HG03159 (cell line): ENCODE measurements around the gene RFX2.
"Not testable (repeated sequence)": the region's sequence is repeated elsewhere in the genome, so short reads cannot be mapped to it uniquely, and the experiment has no call there.

Experiments used
- ATAC-seq: cut with Tn5 transposase; IDR thresholded peaks from one replicate; pipeline ENCODE4 v1.9.1; 2021; ENCODE audit warnings: mild to moderate bottlenecking, moderate library complexity; ENCODE audit not compliant: unreplicated experiment

Gene RFX2

DNA sequence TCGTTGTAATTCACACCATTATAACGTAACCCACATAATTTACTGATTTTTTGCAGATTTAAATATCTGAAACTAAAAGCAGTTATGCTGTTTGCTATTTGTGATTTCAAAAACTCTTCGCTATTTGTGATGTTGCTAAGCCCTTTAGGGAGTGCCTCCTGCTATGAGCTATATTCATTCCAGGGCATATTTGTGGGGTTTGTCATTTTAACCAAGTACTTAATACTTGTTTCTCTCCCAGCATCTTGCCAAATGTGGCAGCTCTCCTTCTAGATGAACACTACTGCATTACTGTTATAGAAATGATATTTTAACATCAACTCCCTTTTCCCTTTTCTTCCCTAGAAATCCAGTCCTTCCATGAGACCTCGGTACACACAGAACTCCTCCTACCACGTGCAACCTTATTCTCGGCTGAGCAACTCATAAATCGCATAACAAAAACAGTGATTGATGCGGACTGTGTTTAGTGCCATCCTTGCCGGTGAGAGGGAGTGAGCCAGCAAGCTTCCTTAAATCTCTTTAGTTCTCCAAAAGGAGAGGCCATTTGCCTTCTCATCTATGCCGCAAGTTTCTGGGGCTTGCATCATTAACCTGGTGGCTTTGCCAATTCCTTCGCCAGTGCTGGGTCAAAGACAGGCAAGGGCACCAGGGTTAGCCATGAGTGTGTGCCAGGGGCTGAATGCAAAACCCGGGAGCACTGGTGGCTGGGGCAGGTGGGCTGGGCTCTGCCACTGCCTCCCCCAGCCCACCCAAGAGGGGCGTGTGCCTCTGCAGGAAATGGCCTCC is 33.4 kb downstream of the RFX2 start:
- no peak for ATAC-seq

DNA sequence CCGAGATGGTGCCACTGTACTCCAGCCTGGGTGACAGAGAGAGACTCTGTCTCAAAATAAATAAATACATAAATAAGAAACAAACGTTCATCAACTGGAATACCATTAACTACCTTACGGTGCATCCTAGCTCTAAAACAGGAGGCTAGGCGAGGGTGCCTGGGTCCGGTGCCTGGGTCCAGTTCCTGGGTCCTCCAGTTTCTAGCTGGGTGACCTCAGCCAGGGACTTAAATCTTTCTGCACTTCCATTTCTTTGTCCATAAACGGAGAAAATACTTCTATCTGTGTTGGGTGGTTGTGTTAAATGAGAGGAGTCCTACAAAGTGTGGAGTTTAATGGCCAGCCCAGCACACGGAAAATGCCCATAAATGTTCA is 34.0 kb downstream of the RFX2 start:
- ATAC-seq = no peak

DNA sequence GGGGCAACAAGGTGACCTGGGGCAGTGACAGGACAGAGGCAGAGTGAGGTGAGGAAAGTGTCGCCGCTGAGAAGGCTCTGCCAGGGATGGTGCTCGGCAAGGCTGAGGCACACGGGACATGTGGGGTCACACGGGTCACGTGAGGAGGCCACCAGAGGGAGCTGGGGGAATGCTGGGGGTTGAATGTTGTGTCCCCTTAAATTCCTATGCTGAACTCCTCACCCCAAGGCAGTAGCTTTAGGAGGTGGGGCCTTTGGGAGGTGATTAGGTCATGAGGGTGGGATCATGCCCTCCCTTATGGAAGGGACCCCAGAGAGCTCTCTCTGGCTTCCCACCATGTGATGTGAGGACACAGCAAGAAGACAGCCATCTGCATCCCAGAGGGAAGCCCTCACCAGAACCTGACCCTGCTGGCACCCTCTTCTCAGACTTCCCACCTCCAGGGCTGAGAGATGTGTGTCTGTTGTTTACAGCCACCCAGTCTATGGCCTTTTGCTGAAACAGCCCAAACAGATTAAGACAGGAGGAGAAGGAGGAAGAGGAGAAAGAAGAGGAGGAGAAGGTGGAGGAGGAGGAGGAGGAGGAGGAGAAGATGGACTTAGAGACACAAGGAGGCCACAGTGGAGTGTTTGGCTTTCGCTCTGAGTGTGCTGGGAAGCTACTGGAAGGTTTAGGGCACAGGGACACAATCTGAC is 35.4 kb downstream of the RFX2 start:
- ATAC-seq = no peak

DNA sequence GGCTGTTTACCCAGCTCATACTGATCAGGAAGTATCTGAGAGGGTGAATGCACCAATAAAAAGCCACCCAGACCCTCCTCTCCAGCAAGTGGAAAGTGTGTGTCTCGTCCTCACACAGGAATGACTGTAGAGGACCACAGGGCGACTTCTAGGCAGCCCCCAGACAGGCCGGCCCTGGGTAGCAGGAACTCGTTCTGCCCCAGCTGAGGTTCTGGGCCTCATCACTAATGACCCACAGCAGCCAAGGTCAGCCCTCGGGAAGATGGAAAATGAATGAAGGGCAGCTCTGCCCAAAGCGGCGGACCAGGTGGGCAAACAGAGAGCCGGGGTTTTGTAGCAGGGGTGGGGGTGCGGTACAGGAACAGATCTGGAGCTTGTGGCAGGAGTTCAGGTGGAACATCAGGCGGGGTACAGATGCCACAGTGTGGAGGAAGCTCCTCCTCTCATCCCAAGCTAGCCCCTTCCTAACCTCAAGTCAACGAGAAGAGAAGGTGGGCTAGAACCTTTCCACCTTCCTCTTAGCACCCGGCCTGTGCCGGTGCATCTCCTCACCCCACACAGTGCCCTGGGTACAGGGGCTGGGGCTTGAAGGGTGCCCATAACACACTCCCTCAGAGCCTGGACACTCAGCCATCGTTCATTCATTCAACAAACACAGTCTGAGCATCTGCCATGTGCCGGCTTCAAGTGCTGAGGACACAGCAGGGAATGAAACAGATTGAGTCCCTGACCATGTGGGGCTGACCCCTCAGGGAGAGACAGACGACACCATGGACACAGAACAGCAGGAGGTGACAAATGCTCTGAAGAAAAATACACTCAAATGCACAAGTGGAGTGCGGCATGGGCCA is 36.2 kb downstream of the RFX2 start:
- ATAC-seq = no peak

DNA sequence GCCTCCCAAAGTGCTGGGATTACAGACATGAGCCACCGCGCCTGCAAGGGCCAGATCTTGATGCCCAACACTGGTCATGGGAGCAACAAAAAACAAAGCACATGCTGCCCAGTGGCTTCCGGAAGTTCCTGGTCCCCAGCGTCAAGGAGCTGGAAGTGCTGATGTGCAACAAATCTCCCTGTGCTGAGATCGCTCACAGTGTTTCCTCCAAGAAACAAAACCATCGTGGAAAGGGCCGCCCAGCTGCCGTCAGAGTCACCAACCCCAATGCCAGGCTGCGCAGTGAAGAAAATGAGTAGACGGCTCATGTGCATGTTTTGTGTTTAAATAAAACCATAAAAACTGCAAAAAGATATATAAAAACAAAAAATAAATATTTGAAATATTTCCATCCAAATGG is 37.1 kb downstream of the RFX2 start:
- not testable (repeated sequence) for ATAC-seq

DNA sequence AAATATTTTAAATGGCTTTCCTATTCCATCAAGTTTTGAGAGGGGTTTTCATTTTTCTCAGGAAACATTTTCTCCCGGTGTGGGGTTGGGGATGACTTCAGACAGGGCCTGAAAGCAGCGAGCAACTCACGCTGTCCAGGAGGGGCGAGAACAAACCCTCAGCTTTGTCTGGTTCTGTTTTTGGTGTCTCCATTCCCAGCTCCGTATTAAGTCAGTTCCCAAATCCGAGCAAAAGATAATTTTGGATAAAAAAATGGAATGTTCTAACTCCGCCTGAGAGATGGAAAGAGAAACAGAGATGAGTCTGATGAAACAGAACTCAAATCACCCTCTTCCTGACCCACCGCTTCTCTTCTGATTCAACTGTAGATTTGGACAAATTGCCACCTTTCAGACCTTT is 38.4 kb downstream of the RFX2 start:
- no peak for ATAC-seq

DNA sequence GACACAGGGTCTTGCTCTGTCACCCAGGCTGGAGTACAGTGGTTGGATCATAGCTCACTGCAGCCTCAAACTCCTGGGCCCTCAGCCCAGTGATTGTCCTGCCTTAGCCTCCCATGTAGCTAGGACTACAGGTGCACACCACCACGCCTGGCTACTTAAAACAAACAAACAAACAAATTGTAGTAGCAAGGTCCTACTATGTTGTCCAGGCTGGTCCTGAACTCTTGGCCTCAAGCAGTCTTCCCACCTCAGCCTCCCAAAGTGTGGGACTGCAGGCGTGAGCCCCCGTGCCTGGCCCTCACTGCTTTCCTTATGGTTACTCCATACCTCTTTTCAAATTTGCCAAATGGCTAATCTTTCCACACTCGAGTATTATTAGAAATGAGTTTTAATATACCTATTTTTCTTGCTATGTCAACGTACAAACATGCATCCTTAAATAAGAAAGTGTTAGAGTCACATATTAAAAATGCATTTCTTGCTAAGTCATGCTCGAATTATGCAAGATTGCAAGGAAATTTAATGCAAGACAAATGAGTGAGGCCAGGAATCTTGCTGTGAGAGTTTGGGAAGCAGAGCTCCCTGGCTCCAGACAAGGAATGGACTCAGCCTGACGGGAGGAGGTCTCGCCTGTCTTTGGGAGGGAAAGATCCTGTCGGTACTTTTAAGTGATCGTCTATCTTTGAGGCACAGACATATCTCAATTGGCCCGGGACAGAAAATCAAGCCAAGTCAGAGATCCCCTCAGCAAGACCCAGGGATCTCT is 39.4 kb downstream of the RFX2 start:
- no peak for ATAC-seq

DNA sequence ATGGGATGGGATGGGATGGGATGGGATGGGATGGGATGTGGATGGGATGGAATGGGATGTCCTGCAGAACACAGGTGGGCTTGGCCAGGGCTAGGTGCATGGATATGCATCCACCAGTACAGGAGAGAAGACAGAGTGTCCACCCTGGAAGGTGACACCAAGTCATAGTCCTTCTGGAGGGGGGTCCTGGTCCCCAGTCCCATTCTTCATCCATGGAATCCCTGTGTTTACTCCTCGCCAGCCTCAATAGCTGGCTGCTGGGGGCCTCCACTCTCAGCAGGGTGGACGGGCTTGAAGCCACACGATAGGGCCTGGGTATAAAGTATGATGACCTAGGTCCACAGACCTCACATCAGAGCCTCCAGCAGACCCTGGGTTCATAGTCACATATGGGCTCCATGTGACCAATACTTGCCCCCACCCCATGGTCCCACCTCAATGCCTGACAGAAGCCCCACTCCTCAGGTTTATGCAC is 40.1 kb downstream of the RFX2 start:
- ATAC-seq = no peak

DNA sequence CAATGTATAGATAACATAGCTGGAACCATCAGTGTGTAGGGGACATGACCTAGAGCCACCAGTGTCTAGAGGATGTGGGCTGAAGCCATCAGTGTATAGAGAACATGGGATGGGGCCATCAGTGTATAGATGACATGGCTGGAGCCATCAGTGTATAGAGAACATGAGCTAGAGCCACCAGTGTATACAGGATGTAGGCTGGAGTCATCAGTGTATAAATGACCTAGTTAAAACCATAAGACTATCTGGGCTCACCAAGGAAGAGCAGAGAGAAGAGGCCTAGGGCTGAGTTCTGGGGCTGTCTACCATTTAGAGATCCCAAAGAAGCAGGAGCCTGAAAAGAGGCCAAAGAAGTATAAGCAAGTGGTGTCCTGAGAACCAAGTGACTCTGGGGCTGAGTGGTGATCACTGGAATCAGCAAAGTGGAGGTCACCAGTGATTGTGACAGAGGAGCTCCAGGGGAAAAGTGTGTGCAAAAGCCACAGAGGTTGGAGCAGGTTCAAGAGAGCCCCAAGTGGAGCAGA is 41.0 kb downstream of the RFX2 start:
- ATAC-seq = no peak

DNA sequence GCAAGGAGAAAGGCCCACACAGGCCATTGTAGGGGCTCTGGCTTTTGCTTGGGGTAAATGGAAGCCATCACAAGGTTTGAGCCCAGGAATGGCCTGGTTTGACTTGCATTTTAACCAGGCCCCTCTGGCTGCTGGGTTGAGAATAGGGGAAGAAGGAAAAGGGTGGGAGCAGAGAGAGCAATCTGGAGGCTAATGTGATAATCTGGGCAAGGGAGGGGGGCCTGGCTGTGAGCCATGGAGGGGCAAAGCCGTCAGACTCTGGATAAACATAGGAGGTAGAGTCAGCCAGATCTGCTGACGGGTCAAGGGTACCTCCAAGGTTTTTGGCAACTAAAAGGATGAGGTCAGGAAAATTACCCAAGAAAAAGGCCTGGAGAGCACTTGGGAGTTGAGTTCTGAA is 41.6 kb downstream of the RFX2 start:
- no peak for ATAC-seq

DNA sequence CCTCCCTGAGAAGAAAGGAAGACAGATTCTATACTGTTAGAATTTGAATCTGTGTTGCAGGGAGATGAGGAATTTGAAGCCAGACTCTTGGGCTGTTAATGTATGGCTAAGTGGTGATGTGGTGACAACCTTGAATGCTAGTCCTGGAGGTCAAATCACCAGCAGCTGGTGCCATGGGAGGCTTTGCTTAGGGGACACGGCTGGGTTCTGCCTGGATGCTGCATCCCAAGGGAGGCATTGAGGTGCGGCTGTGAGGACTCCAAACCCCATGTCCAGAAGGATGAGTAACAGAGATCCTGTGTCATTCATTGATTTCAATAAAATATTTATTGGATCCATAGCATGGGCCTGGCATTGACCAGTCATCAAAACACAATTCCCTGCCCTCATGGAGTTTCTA is 42.3 kb downstream of the RFX2 start:
- ATAC-seq = no peak

DNA sequence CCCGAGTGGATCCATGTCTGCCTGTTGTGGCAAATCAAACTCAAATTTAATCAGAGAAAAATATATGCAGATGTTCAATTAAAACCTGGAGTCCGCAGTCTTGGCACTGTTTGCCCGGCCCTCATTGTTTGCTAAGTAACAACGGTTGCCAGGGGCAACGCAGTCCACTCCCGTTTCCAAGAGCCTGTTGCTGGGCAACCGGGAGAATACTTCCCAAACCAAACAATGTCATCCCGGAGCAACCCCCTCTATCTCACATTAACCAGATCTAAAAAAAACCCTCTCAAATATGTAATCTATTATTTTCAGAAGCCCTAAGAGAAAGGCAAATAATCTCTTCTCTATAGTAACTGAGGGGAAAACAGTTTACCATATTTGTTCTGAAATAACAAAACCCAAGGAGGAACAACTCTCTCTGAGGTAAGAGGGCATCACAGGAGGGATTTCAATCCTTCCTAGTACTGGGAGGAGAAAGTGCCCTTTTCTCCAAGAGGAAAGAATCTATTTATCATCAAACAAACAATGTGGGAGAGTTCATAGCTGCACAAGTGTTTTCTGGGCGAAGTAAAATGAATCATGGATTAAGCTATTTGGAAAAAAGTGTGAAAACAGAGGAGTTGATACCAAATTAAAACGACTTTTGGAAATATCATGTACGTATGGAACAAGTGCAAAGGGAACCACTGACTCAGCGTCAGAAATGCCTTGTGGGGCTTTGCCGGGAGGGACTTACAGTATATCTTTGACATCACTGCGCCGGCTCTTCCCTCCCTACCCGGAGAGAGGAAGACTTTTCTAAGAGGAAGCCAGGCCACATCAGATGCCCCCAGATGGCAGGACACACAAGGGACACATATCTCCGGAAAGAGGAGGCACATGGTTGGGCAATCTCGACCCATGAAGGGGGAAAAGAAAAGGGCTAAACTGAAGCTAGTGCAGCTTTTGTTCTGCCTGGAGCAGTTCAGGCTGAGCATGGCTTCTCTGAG is 43.3 kb downstream of the RFX2 start:
- no peak for ATAC-seq

DNA sequence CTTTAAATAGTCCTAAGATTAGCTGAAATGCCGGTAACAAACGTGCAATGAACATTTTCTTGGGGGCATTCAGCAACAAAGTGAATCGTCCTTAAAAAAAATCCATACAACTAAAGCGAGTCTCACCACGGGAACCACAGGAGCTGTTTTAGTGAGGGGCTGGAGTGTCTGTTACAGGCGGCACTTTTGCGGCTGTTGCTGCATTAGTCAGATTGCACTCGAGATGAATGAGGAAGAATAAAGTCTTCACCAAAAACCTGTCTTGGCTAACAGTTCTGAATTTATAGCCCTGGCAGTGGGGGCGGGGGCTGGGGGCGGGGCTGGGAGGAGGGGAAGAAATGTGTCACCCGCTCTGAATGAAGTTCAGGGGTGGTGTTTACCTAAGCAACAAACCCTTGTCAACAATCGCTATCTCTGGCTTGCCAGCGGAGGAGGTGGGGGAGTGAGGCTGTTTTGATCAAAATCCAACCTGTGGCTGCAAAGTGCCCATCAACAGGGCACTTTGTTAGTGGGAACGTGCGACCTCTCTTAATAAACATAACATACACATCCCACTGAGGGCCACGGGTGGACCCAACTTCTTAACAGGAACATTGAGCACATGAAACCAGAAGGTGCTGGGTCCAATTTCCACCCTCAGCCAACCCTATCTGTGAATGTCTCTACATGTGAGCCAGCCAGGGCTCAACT is 44.5 kb downstream of the RFX2 start:
- no peak for ATAC-seq

DNA sequence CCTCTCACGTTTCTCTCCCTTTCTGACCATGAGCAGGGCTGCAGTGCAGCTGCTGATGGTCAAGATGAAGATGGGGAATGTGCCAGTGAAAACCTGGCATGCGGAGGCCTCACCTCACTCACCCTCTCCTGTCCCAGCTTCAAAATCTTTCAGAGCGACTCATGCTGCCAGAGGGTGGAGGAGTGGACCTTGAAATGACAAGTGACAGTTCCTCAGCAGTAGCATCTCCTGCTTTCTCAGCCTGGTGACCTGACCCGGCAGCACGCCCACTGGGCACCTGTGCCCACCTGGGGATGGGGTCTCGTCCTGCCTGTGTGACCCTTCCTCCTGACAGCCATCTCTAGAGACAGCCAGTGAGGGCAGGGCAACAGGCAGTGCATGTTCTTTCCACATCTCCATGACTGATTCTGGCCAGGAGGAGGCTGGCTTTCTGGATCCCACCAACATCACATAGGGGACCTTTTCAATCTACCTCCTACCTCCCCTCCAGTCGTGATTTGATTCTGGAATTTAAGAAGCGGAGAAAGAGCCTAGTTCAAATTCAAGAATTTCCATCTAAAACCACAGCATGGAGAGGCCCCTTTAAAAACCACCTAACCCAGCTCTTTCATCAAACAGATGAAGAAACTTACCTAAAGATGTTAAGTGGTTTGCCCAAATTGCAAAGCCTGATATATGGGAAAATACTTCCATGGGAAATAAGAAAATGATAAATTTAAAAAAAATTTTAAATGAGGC is 45.8 kb downstream of the RFX2 start:
- ATAC-seq = no peak

DNA sequence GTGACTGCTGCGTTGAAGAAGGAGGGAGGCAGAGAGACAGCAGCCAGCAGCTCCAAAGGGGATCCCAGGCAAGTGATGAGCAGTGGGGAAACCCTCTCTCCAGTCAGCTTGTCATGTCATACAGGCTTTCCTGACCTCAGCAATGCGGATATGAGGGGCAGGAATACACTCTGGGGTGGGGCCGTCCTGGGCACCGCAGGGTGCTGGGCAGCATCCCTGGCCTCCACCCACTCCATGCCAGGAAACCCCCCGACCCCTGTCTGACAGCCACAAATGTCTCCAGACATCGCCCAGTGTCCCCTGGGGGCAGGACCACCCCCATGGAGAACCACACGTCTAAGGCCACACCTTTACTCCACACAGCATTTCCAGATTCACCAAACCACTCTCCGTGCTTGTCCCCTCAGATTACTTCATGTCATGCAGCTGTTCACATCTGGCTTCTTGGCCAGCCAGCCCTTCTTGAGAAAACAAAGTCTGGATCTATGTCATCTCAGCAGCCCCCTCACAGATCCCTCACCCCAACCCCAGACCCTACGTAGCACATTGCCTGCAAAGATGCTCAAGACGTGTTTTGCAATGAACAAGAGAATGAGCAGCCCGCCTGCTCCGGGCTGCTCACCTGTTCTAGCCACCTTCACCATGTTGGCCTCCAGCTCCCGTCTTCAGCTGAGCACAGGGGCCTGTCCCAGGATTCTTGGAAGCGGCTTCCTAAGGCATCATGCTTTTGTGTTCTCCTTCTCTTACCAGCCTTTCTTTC is 46.5 kb downstream of the RFX2 start:
- no peak for ATAC-seq

DNA sequence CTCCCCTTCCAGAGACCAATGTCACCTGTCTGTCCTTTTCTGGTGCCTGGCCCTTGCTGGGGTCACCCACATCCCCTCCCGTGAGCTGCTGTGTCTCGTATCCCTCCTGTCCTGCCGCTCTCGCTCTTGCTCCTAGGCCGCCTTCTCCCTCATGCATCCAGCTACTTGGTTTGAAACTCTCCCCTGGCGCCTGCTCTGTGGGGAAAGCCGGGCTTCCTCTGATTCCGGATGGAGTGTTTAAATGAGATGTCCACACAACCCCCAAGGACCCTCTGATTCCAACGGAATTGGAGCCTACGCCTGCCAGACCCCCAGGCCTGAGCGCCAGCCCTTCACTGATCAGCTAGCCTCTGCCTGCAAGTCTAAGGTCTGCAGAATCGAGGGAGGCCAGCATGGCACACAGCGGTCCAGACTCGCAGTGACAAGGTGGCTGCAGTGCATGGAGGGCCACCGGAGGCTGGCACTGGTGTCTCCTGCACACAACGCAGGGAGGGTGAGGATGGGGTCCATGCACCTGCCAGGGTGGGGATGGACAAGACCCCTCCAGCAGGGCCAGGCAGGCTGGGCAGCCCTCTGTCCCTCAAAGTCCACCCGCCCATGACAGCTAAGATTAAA is 47.2 kb downstream of the RFX2 start:
- no peak for ATAC-seq

DNA sequence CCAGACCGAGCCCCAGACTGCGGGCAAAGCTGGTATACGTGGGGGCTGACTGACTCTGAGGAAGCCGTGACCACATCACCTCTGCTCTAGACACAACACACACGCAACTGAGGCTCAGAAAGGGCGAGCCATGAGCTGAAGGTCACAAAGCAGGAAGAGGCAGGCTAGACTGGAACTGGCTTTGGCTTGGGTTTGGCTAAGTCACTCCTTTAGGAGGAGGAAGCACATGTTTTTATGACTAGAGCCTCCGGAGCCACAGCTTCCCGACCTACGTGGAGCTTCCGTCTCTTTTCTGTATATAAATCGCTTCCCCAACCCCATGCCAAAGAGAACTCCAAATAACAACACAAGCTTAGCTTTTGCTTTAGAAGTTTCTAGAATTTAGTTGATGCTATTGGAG is 48.0 kb downstream of the RFX2 start:
- no peak for ATAC-seq
